ENCODE data around the gene ARMC6. TPM values are rescaled to one million over a fixed set of nuclear protein-coding genes. Genes with fewer than 3 reads are reported as not detected.

Gene ARMC6
- total RNA-seq, 4 donors from 2014 or later: 28.3 to 32.0 (median 28.7) TPM

- H3K27ac ChIP-seq: peak overlapping the region in 2 of 4 donors; percentile 36 to 54
- 67 to 71% methylated on average over 9 to 11 of the region's 11 CpGs for WGBS, 2 donors
- intact Hi-C loops (cut with DNase I): no loop called here
- peaks cover 16 to 56% (median 18%) of the 10 kb centered on the region in 3 donors for H3K4me1 ChIP-seq
- no peak overlapping the region for H3K4me3 ChIP-seq
- no peaks in the 10 kb centered on the region for H3K9me3 ChIP-seq
- no peaks in the 10 kb centered on the region for H3K36me3 ChIP-seq
- H3K27me3 ChIP-seq: no peaks in the 10 kb centered on the region
- TF ChIP-seq, protein P1, sequence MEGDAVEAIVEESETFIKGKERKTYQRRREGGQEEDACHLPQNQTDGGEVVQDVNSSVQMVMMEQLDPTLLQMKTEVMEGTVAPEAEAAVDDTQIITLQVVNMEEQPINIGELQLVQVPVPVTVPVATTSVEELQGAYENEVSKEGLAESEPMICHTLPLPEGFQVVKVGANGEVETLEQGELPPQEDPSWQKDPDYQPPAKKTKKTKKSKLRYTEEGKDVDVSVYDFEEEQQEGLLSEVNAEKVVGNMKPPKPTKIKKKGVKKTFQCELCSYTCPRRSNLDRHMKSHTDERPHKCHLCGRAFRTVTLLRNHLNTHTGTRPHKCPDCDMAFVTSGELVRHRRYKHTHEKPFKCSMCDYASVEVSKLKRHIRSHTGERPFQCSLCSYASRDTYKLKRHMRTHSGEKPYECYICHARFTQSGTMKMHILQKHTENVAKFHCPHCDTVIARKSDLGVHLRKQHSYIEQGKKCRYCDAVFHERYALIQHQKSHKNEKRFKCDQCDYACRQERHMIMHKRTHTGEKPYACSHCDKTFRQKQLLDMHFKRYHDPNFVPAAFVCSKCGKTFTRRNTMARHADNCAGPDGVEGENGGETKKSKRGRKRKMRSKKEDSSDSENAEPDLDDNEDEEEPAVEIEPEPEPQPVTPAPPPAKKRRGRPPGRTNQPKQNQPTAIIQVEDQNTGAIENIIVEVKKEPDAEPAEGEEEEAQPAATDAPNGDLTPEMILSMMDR (IDR thresholded peaks at IDR 0.05): no peak
- TF ChIP-seq POLR2A (IDR thresholded peaks at IDR 0.05): no peak
- DNase-seq: no peak
Observed at GRCh38 chr19:19068659-19069654, 35.6 kb downstream of the ARMC6 start.

GRCh38 chr19:19071897-19072296 is 38.5 kb downstream of the ARMC6 start:
- 94 to 95% methylated on average over 7 to 8 of the region's 8 CpGs for WGBS, 2 donors
- Histone ChIP-seq H3K27ac (no peak overlapping the region), H3K4me1 (peaks cover 0 to 28% (median 8%) of the 10 kb centered on the region in 3 donors), H3K27me3 (no peaks in the 10 kb centered on the region), H3K4me3 (no peak overlapping the region), H3K9me3 (no peaks in the 10 kb centered on the region), H3K36me3 (peaks cover 0 to 16% (median 0%) of the 10 kb centered on the region in 3 donors)
- no peak for DNase-seq
- TF ChIP-seq, protein P1 (IDR thresholded peaks at IDR 0.05): no peak
- TF ChIP-seq POLR2A (IDR thresholded peaks at IDR 0.05): no peak
- intact Hi-C loops (cut with DNase I): no loop called here

DNA sequence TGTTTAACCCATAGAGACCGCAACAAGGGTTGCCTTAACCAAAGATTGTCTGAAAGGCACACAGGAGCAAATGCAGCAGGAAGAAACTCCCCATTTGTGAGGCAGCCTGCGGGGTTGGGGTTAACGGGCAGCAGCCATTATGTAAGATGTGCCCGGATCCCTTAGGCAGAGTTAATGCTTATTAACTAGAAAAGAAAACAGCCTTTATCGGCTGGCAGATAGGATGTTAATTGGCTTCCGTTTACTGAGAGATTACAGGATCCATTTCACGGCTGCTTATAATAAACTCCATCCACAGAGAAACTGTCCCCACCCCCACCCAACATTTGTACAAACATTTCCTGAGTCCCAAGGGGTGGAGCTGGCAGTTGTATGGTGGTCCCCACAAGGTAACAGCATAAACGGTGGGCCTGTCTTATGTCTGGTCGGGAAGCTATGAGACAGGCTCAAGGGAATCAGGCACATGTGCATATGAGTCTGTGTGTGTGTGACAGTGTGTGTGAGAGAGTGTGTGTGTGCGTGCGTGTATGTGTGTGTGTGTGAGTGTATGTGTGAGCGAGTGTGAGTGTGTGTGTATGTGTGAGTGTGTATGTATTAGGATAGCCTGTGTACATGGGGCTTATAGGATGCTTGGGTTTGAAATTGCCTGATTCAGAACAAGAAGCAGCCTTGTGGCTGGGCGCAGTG is 40.9 kb downstream of the ARMC6 start:
- peaks cover 0 to 4% (median 0%) of the 10 kb centered on the region in 3 donors for H3K4me1 ChIP-seq
- 72 to 84% methylated on average over 13 of the region's 13 CpGs for WGBS, 2 donors
- no peaks in the 10 kb centered on the region for H3K9me3 ChIP-seq
- H3K36me3 ChIP-seq: peaks cover 0 to 25% (median 0%) of the 10 kb centered on the region in 3 donors
- H3K27ac ChIP-seq: no peak overlapping the region
- TF ChIP-seq, protein P1 (IDR thresholded peaks at IDR 0.05): no peak
- TF ChIP-seq POLR2A (IDR thresholded peaks at IDR 0.05): no peak
- H3K27me3 ChIP-seq: no peaks in the 10 kb centered on the region
- intact Hi-C loops (cut with DNase I): no loop called here
- H3K4me3 ChIP-seq: no peak overlapping the region
- DNase-seq: no peak

DNA sequence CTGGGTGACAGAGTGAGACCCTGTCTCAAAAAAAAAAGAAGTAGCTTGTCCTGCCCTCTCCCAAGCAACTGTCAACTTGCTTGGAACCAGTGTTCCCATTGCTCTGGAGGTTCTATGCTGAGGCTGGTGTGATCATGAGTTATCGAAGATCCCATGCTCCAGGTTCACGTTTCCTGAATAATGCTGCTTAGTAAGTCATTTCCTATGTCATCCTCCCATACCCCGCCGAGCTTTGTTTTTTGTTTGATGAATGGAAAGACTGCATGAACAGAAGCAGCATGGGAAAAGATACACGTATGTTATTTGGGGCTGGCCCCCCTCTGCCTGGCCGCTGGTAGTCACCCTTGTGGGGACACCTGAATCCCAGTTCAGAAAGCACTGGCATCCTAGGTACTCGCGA is 41.7 kb downstream of the ARMC6 start:
- Histone ChIP-seq H3K9me3 (no peaks in the 10 kb centered on the region), H3K27me3 (no peaks in the 10 kb centered on the region), H3K36me3 (peaks cover 0 to 25% (median 0%) of the 10 kb centered on the region in 3 donors), H3K27ac (no peak overlapping the region), H3K4me1 (no peaks in the 10 kb centered on the region), H3K4me3 (no peak overlapping the region)
- WGBS, 2 donors: 89 to 90% methylated on average over 6 to 8 of the region's 8 CpGs
- intact Hi-C loops (cut with DNase I): no loop called here
- no peak for DNase-seq
- TF ChIP-seq POLR2A (IDR thresholded peaks at IDR 0.05): no peak
- TF ChIP-seq, protein P1 (IDR thresholded peaks at IDR 0.05): no peak

DNA sequence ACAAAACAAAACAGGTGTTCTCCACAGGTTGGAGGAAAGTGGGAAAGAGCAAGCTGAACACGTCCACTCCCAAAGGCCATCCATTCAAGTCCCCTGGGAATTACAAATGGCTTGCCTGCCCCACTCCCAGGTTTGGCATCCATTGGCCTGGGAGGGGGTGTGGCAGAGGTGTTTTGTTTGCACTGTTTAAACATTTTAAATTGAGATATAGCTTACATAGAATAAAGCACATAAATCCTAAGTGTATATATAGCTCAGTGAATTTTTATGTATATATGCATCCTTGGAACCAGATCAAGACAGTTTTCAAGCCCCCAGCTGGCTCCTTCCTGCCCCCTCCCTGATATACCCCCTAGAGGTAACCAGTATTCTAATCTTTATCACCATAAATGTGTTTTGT is 43.1 kb downstream of the ARMC6 start:
- Histone ChIP-seq H3K4me1 (no peaks in the 10 kb centered on the region), H3K36me3 (peaks cover 0 to 25% (median 0%) of the 10 kb centered on the region in 3 donors), H3K27me3 (no peaks in the 10 kb centered on the region), H3K27ac (no peak overlapping the region), H3K4me3 (no peak overlapping the region), H3K9me3 (no peaks in the 10 kb centered on the region)
- no peak for TF ChIP-seq POLR2A (IDR thresholded peaks at IDR 0.05)
- TF ChIP-seq, protein P1 (IDR thresholded peaks at IDR 0.05): no peak
- 80 to 91% methylated on average over 1 of the region's 1 CpG for WGBS, 2 donors
- intact Hi-C loops (cut with DNase I): no loop called here
- DNase-seq: no peak
